Measurements from ENCODE around the gene INTS15. TPM values are rescaled to one million over a fixed set of nuclear protein-coding genes. Genes with fewer than 3 reads are reported as not detected.
"Not testable (repeated sequence)": the region's sequence is repeated elsewhere in the genome, so short reads cannot be mapped to it uniquely, and the experiment has no call there.

INTS15 gene
- total and polyA plus RNA-seq, 5 experiments from 2014 or later, result 29.4 to 61.8 (median 43.3) TPM

DNA sequence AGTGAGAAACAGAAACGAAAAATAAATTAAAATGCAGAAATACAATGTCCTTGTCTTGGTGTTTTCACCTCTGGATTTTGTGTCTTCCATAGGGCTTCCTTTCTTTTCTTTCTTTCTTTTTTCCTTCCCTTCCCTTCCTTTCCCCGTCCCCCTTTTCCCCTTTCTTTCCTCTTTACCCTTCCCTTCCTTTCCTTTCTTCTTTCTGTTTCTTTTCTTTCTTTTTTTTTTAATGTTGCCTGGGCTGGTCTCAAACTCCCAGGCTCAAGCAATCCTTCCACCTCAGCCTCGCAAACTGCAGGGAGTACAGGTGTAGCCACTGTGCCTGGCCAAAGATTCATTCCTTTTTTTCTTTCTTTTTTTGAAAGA is 34.4 kb downstream of the INTS15 start:
- ATAC-seq, result no peak
- no peaks in the 10 kb centered on the region for H3K9me3 Mint-ChIP-seq
- H3K36me3 Mint-ChIP-seq, result peaks cover 5 to 13% (median 12%) of the 10 kb centered on the region in 3 donors
- H3K4me1 Mint-ChIP-seq, result peaks cover 18 to 55% (median 50%) of the 10 kb centered on the region in 4 donors
- DNase-seq, result no peak
- H3K27me3 Mint-ChIP-seq, result no peaks in the 10 kb centered on the region
- H3K4me3 Mint-ChIP-seq, result peak overlapping the region; percentile 68 to 93 (median 78)
- POLR2A ChIA-PET, result interaction anchor here (0.8 to 1.0 kb wide), 3 partner anchors 9 to 34 kb away, joined by 3 to 5 read pairs (median 3); partner anchors contain the start of genes INTS15 and ZNF316
- H3K27ac Mint-ChIP-seq, result peak overlapping the region; percentile 81 to 95 (median 92)

DNA sequence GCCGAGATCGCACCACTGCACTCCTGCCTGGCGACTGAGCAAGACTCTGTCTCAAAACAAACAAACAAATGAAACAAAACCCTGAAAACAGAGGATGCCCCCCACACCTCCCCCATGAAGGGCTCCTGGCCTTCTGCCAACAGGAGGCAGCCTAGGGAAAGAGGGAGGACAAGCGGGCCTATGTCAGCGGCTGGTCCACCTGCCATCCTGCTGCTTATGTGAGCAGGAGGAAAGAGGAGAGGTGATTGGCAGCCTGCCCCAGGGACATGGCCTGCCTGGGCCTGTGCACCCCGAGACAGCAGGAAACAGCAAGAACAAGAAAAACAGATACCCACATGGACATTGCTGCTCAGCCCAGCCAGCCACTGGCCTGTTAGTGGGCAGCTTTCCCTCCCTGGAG is 38.2 kb downstream of the INTS15 start:
- Mint-ChIP-seq H3K9me3 (no peaks in the 10 kb centered on the region), H3K27me3 (no peaks in the 10 kb centered on the region), H3K4me1 (peaks cover 13 to 27% (median 24%) of the 10 kb centered on the region in 4 donors), H3K27ac (peak overlapping the region in 1 of 10 donors; percentile 38), H3K36me3 (peaks cover 0 to 6% (median 3%) of the 10 kb centered on the region in 3 donors), H3K4me3 (no peak overlapping the region)
- POLR2A ChIA-PET, result interaction anchor here (1.2 kb wide), 1 partner anchor 9 kb away, joined by 3 read pairs; the partner anchor contains the start of gene ZNF316
- DNase-seq (no peak), ATAC-seq (no peak)

DNA sequence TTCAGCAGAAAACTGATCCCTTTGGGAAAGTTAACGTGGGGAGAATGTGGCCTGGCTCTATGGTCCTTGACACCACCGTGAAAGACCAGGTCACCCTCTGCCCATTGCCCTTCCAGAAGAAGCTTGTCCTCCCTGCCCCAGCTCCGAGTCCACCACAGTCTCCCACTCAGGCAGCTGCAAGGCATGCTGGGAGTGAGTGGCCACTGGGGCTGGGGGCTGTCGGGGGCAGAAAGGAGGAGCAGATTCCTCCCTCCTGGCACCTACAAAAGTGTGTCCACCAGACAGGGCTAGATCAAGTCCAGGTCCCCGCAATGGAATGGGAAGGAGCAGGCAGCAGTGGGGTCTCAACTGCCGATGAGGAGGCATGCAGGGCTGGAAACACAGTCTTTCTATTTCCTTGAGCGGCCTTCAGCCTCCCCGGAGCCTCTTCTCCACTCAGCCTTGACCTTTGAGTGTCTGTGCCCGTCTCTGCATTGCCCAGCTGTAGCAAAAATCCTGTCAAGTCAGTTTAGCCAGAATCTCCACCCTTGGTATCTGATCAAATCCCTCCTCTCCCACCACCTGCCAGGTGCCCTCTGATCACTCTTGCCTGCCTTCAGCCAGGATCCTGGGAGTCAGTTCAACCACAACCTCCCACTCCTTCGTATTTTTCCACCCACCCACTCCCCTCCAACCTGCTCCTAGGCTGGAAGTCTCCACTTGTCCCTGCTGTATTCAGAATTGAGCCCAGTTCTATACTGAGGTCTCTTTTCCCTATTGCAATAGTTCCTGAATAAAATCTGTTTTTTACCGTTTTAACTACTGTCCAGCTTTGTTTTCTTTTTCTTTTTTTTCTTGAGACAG is 40.4 kb downstream of the INTS15 start:
- POLR2A ChIA-PET, result interaction anchor here (0.7 kb wide), 1 partner anchor 38 kb away, joined by 8 read pairs; no protein-coding TSS in a partner anchor
- no peaks in the 10 kb centered on the region for H3K9me3 Mint-ChIP-seq
- H3K27me3 Mint-ChIP-seq, result no peaks in the 10 kb centered on the region
- no peaks in the 10 kb centered on the region for H3K36me3 Mint-ChIP-seq
- ATAC-seq, result no peak
- H3K4me3 Mint-ChIP-seq, result no peak overlapping the region
- H3K27ac Mint-ChIP-seq, result peak overlapping the region in 1 of 10 donors; percentile 14
- peaks cover 3 to 13% (median 8%) of the 10 kb centered on the region in 4 donors for H3K4me1 Mint-ChIP-seq
- DNase-seq, result no peak

DNA sequence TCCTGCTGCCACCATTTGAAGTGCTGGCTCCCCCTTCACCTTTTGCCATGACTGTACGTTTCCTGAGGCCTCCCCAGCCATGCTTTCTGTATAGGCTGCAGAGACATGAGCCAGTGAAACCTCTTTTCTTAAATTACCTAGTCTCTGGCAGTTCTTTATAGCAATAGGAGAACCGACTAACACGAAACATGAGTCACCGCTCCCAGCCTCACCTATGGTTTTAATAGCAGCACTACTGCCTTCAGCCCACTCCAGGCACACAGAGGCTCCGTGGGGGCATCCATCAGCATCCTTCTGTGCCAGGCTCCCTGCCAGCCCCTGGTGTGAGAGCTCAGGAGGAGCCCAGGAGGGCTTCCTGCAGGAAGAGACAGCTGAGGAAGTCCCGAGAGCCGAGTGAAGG is 41.8 kb downstream of the INTS15 start:
- Mint-ChIP-seq H3K36me3 (no peaks in the 10 kb centered on the region), H3K9me3 (no peaks in the 10 kb centered on the region), H3K4me1 (peaks cover 3 to 13% (median 11%) of the 10 kb centered on the region in 4 donors), H3K27me3 (no peaks in the 10 kb centered on the region), H3K27ac (peak overlapping the region in 2 of 10 donors; percentile 57 to 62), H3K4me3 (no peak overlapping the region)
- ATAC-seq, result no peak
- POLR2A ChIA-PET, result no interaction called here
- DNase-seq, result no peak

DNA sequence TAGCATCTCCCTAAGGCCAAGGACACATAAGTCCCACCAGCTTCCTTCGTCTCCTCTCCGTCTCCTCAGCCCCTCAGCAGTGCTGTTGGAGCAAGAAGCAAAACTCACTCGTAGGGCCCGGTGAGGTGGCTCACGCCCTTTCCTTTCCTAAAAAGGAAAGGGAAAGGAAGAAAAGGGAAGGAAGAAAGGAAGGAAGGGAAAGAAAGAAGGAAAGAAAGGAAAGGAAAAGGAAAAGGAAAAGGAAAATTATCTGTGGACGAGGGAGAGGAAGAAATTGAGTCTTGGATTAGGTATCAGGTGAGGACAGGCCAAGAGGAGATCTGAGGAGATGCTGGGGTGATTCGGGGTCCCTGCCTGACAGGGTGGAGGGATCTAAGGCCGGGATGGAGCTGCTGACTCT is 44.2 kb downstream of the INTS15 start:
- Mint-ChIP-seq H3K36me3 (peaks cover 0 to 3% (median 0%) of the 10 kb centered on the region in 3 donors), H3K27ac (peak overlapping the region in 5 of 10 donors; percentile 12 to 69 (median 21)), H3K4me1 (peaks cover 8 to 23% (median 22%) of the 10 kb centered on the region in 4 donors), H3K27me3 (no peaks in the 10 kb centered on the region), H3K4me3 (peak overlapping the region in 4 of 10 donors; percentile 7 to 29 (median 26)), H3K9me3 (no peaks in the 10 kb centered on the region)
- no peak for DNase-seq
- ATAC-seq, result no peak
- POLR2A ChIA-PET, result interaction anchor here (0.8 kb wide), 1 partner anchor 14 kb away, joined by 3 read pairs; no protein-coding TSS in a partner anchor

DNA sequence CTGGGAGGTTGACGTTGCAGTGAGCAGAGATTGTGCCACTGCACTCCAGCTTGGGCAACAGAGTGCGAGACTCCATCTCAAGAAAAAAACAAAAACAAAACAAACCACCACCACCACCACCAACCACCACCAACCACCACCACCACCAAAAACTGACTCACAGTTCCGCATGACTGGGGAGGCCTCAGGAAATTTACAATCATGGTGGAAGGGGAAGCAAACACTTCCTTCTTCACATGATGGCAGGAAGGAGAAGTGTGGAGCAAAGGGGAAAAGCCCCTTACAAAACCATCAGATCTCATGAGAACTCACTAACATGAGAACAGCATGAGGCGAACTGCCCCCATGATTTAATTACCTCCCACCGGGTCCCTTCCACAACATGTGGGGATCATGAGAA is 45.1 kb downstream of the INTS15 start:
- Mint-ChIP-seq H3K4me3 (peak overlapping the region in 4 of 10 donors; percentile 70 to 91 (median 80)), H3K27ac (peak overlapping the region in 7 of 10 donors; percentile 19 to 62 (median 48)), H3K4me1 (peaks cover 12 to 32% (median 31%) of the 10 kb centered on the region in 4 donors)
- H3K9me3 Mint-ChIP-seq, H3K36me3 Mint-ChIP-seq, ATAC-seq, H3K27me3 Mint-ChIP-seq, POLR2A ChIA-PET, DNase-seq: not testable (repeated sequence)

DNA sequence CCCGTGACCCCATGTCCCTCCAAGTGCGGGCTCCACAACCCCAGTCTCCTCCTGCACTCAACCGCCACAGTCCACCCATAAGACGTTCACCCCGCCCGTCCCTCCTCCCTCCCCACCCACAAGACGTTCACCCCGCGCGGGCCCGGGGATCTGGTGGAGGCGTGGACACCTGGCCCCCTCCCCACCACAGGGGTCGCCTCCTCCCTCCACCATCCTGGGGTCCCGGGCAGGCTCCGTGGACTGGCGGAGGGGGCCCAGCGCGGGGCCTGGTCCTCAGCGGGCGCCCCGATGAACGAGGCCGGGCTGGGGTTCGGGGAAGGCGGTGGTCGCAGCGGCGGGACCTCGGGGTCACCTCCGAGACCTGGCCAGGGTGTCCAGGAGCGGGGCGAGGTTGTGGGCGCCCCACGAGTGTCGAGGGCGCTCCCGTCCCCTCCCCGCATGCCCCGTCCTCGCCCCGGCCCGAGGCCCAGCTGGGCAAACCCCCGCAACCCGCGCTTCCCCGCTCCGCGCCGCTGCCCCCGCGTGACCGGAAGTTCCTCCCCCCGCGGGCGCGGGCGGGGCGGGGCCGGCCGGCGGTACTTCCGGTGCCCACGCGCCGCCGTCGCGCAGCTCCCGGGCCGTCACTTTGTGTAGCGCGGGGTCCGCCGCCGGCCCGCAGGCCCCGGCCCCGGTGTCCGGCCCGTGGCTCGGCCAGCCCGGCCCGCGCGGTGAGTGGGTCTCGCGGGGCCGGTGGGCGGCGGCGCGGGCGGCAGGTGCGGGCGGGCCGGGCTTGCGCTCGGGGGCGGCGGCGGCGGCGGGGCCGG is 47.1 kb downstream of the INTS15 start, which contains the start of gene ZNF316:
ZNF316 (plus strand) TSS at position 578 of the 803 bp plus-strand sequence. CDS start 5,092 bp downstream, outside the sequence.
- no peaks in the 10 kb centered on the region for H3K27me3 Mint-ChIP-seq
- peak within 1 kb of the TSS; percentile 86 to 96 (median 92) for H3K27ac Mint-ChIP-seq
- no peaks in the 10 kb centered on the region for H3K9me3 Mint-ChIP-seq
- H3K4me3 Mint-ChIP-seq, result peak within 1 kb of the TSS; percentile 79 to 94 (median 88)
- ATAC-seq (peak; percentile 58 to 67), DNase-seq (peak in 9 of 10 donors; percentile 21 to 75 (median 47))
- peaks cover 0 to 21% (median 2%) of the 10 kb centered on the region in 3 donors for H3K36me3 Mint-ChIP-seq
- peaks cover 16 to 40% (median 38%) of the 10 kb centered on the region in 4 donors for H3K4me1 Mint-ChIP-seq
- POLR2A ChIA-PET, result interaction anchor here (0.6 to 1.5 kb wide), 7 partner anchors 8 to 47 kb away, joined by 3 to 6 read pairs (median 3); partner anchors contain the start of gene INTS15

DNA sequence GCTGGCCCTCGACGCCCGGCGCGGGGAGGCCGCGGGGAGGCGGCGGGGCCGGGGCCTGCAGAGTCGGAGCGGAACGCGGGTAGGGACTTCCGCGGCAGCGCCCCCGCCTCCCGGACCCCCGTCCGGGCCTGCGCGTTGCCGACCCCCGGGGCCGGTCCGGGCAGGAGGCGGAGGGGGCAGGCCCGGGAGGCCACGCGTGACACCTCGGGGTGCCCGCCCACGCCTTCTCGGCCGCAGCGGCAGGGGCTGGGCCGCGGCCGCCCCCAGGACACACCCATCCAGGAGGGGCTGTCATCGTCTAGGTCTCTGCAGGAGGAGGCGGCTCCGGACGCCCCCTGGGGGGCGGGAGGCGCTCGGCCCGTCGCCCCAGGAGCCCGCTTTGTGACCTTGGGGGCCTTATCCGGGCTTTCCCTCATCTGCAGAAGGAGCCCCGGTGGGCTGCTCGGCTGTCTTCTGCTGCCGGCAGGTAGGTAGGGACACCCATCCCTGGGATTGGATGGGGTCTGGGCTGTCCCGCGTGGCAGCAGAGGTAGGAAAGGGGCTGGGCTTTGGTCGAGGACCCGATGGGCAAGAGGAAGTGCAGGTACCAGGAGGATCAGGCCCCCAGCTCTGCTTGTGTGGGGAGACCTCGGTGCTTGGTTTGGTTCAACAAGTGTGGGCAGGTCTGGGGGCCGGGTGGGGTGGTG is 47.9 kb downstream of the INTS15 start:
- POLR2A ChIA-PET, result interaction anchor here (0.8 to 1.5 kb wide), 6 partner anchors 14 to 48 kb away, joined by 3 to 6 read pairs (median 4); partner anchors contain the start of gene INTS15
- ATAC-seq (peak; percentile 78 to 86), DNase-seq (peak; percentile 38 to 83 (median 56))
- Mint-ChIP-seq H3K9me3 (no peaks in the 10 kb centered on the region), H3K4me3 (peak overlapping the region; percentile 77 to 94 (median 86)), H3K27me3 (no peaks in the 10 kb centered on the region), H3K4me1 (peaks cover 18 to 41% (median 39%) of the 10 kb centered on the region in 4 donors), H3K36me3 (peaks cover 0 to 28% (median 2%) of the 10 kb centered on the region in 3 donors), H3K27ac (peak overlapping the region; percentile 86 to 96 (median 91))

DNA sequence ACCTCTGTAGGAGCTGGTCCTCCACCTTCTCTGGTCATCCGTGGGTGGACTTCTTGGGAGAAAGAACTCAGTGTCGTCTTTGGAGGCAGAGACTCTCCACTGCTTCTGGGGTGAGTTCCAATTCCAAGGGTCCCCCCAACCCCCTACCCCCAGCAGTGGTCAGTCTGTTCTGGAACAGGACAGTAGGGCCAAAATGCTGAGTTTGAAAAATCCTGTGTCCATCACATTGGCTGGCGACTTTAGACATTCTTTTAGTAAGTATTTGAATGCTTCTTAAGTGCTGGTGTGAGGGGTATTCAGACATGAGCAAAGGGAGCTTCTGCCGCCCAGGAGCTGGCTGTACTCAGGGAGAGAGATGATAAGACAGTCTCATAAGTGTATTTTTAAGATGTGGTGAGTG is 49.2 kb downstream of the INTS15 start:
- no peak for ATAC-seq
- DNase-seq, result no peak
- Mint-ChIP-seq H3K4me1 (peaks cover 18 to 41% (median 37%) of the 10 kb centered on the region in 4 donors), H3K9me3 (no peaks in the 10 kb centered on the region), H3K27me3 (no peaks in the 10 kb centered on the region), H3K27ac (peak overlapping the region; percentile 80 to 96 (median 91)), H3K4me3 (peak overlapping the region; percentile 55 to 92 (median 86)), H3K36me3 (peaks cover 0 to 37% (median 2%) of the 10 kb centered on the region in 3 donors)
- POLR2A ChIA-PET, result interaction anchor here (0.8 to 1.0 kb wide), 2 partner anchors 10 to 16 kb away, joined by 3 to 4 read pairs; no protein-coding TSS in a partner anchor

DNA sequence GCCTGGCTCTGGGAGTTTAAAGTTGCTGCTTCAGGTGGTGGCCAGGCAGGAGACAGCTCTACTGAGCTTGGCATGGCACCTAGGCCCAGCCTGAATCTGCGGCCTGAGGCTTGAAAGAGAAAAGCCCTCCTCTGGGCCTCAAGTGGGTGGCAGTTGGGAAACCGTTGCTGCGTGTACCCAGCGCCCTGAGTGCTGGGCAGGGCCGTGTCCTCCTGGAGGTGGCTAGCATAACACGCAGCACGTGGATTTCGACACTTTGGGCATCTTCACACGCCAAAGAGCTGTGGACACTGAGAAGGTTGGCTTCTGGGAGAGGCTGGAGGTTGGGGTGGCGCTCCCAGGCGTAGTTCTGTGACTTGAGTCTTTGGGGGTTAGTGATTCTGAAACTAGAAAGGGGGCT is 49.8 kb downstream of the INTS15 start:
- no peaks in the 10 kb centered on the region for H3K27me3 Mint-ChIP-seq
- ATAC-seq (no peak), DNase-seq (no peak)
- H3K4me3 Mint-ChIP-seq, result peak overlapping the region in 7 of 10 donors; percentile 19 to 92 (median 86)
- H3K27ac Mint-ChIP-seq, result peak overlapping the region in 9 of 10 donors; percentile 48 to 95 (median 86)
- peaks cover 18 to 41% (median 35%) of the 10 kb centered on the region in 4 donors for H3K4me1 Mint-ChIP-seq
- H3K9me3 Mint-ChIP-seq, result no peaks in the 10 kb centered on the region
- peaks cover 0 to 43% (median 2%) of the 10 kb centered on the region in 3 donors for H3K36me3 Mint-ChIP-seq
- POLR2A ChIA-PET, result interaction anchor here (0.8 kb wide), 1 partner anchor 17 kb away, joined by 3 read pairs; no protein-coding TSS in a partner anchor

DNA sequence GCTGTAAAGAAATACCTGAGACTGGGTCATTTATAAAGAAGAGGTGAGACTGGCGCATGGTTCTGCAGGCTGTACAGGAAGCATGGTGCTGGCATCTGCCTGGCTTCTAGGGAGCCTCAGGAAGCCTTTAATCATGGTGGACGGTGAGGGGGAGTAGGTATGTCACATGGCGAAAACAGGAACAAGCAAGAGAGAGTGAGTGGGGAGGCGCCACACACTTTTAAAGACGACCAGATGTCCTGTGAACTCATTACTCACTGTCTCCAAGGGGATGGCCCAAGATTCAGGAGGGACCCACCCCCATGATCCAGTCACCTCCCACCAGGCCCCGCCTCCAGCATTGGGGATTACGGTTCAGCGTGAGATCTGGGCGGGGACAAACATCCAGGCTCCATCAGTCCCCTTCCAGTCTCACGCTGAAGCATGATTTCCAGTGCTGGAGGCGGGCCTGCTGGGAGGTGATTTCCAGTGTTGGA is 50.5 kb downstream of the INTS15 start:
- no peak for ATAC-seq
- H3K27me3 Mint-ChIP-seq, result no peaks in the 10 kb centered on the region
- POLR2A ChIA-PET, result interaction anchor here (1.2 kb wide), 1 partner anchor 50 kb away, joined by 3 read pairs; the partner anchor contains the start of gene INTS15
- no peaks in the 10 kb centered on the region for H3K9me3 Mint-ChIP-seq
- H3K4me3 Mint-ChIP-seq, result peak overlapping the region in 7 of 10 donors; percentile 7 to 54 (median 28)
- H3K4me1 Mint-ChIP-seq, result peaks cover 18 to 41% (median 34%) of the 10 kb centered on the region in 4 donors
- peaks cover 0 to 50% (median 2%) of the 10 kb centered on the region in 3 donors for H3K36me3 Mint-ChIP-seq
- peak overlapping the region in 9 of 10 donors; percentile 8 to 95 (median 64) for H3K27ac Mint-ChIP-seq
- no peak for DNase-seq

All from naive thymus-derived CD8-positive, alpha-beta T cell (primary cell).